Testis (tissue), 2 donors: ENCODE measurements around the gene ZBTB20.

Experiments
- CTCF ChIP-seq, 3 experiments: fragments of 450-650 bp in 2 of 3; fragments of 200-600 bp in 1 of 3; sonication (generic) in 1 of 3; IDR thresholded peaks; one replicate each; pipeline ENCODE4 v1.5.1; 2016 to 2019; ENCODE audit warnings: antibody characterized with exemption in 3 of 3, mild to moderate bottlenecking in 2 of 3, moderate library complexity in 1 of 3
- POLR2A ChIP-seq: fragments of 450-650 bp; IDR thresholded peaks from one replicate; pipeline ENCODE4 v1.6.1; 2017; ENCODE audit warnings: antibody characterized with exemption, mild to moderate bottlenecking, moderate library complexity

GRCh38 chr3:114402838-114403237, 744.2 kb downstream of the ZBTB20 start:
- TF ChIP-seq CTCF (IDR thresholded peaks at IDR 0.05) (no peak), POLR2A (no peak)
